T-cell (primary cell): ENCODE data around the gene PLS3. TPM values are rescaled to one million over a fixed set of nuclear protein-coding genes. Genes with fewer than 3 reads are reported as not detected.

Experiments
- ATAC-seq, 4 experiments: fragments of 200-7000 bp in 3 of 4; fragments of 150-1000 bp in 1 of 4; cut with Tn5 transposase; replicated peaks in 1 of 4; 1 replicate in 3 of 4; 2 replicates in 1 of 4; pipeline ENCODE4 v1.10.0; 2021; ENCODE audit warnings: moderate library complexity in 3 of 4, mild to moderate bottlenecking in 2 of 4, moderate number of reproducible peaks in 1 of 4
- CTCF ChIA-PET, 2 donors: fragments of 300-600 bp; sonication (Branson Sonifier 250); formaldehyde crosslinking; loops; one replicate each; lab custom pipeline; 2022; ENCODE audit warnings: antibody characterized with exemption in 2 of 2; lab: Charles Lee
- POLR2A ChIA-PET, 2 donors: fragments of 300-600 bp; sonication (Branson Sonifier 250); formaldehyde crosslinking; loops; one replicate each; lab custom pipeline; 2022; ENCODE audit warnings: antibody characterized with exemption in 2 of 2; lab: Charles Lee
- DNase-seq, 35 experiments: peaks; one replicate each; pipeline versions ENCODE4 v3.0.0 to v3.0.0-alpha.2; 2013 to 2023
- H3K27ac ChIP-seq: one replicate; pipeline ENCODE4 v1.5.1; 2013; ENCODE audit warnings: low read length
- H3K27me3 ChIP-seq, 2 experiments: replicated peaks in 1 of 2; 1 replicate in 1 of 2; 2 replicates in 1 of 2; pipeline versions ENCODE4 v1.6.1 to v1.7.0; 2013; ENCODE audit warnings: low read length in 1 of 2, mixed read lengths in 1 of 2; ENCODE audit not compliant: control insufficient read depth in 2 of 2, insufficient read depth in 2 of 2; ENCODE audit errors: extremely low read depth in 1 of 2
- H3K36me3 ChIP-seq, 2 donors: 1 replicate in 1 of 2; 2 replicates in 1 of 2; pipeline versions ENCODE4 v1.6.1 to v1.7.0; 2013; ENCODE audit warnings: low read length in 1 of 2; ENCODE audit not compliant: control insufficient read depth in 2 of 2, insufficient read depth in 1 of 2; ENCODE audit errors: extremely low read depth in 1 of 2
- H3K4me1 ChIP-seq, 2 experiments: 1 replicate in 1 of 2; 2 replicates in 1 of 2; pipeline versions ENCODE4 v1.6.1 to v1.7.0; 2013; ENCODE audit warnings: low read length in 2 of 2, mixed read lengths in 1 of 2; ENCODE audit not compliant: insufficient read depth in 2 of 2, control insufficient read depth in 1 of 2; ENCODE audit errors: extremely low read depth in 1 of 2
- H3K4me3 ChIP-seq, 2 donors: 1 replicate in 1 of 2; 2 replicates in 1 of 2; pipeline versions ENCODE4 v1.5.1 to v1.7.0; 2013; ENCODE audit warnings: mild to moderate bottlenecking in 2 of 2, low read length in 1 of 2, moderate library complexity in 1 of 2; ENCODE audit not compliant: control insufficient read depth in 1 of 2; ENCODE audit errors: extremely low read depth in 1 of 2
- H3K9me3 ChIP-seq: 2 replicates; pipeline ENCODE4 v1.7.0; 2013
- H3K27ac Mint-ChIP-seq, 2 donors: one replicate each; pipeline ENCODE4 v1.8.0; 2020 to 2021; ENCODE audit warnings: mild to moderate bottlenecking in 2 of 2, mixed read lengths in 2 of 2
- H3K27me3 Mint-ChIP-seq, 2 donors: one replicate each; pipeline ENCODE4 v1.8.0; 2021 to 2022; ENCODE audit warnings: mixed read lengths in 2 of 2
- H3K36me3 Mint-ChIP-seq: one replicate; pipeline ENCODE4 v1.8.0; 2021; ENCODE audit warnings: mixed read lengths
- H3K4me1 Mint-ChIP-seq, 3 donors: one replicate each; pipeline ENCODE4 v1.8.0; 2020 to 2022; ENCODE audit warnings: mixed read lengths in 3 of 3, mild to moderate bottlenecking in 1 of 3
- H3K4me3 Mint-ChIP-seq, 3 donors: one replicate each; pipeline ENCODE4 v1.8.0; 2020 to 2022; ENCODE audit warnings: mild to moderate bottlenecking in 3 of 3, mixed read lengths in 3 of 3, moderate library complexity in 3 of 3
- H3K9me3 Mint-ChIP-seq, 3 donors: one replicate each; pipeline ENCODE4 v1.8.0; 2020 to 2022; ENCODE audit warnings: mixed read lengths in 3 of 3
- WGBS: methylation state at CpG from one replicate; pipeline ENCODE4 v1.1.5; 2013; ENCODE audit warnings: missing lambda C conversion rate; ENCODE audit not compliant: insufficient coverage; 5-methylcytosine and 5-hydroxymethylcytosine counted together
- total RNA-seq, 35 experiments: library from RNA in 6 of 35; stranded (reverse) in 6 of 35; fragments of 120-200 nt in 1 of 35; gene quantifications; one replicate each; pipeline versions ENCODE4 v1.2.1 to v1.2.4 and lab custom pipeline; 2013 to 2026

PLS3 gene
- total RNA-seq, 5 donors from 2014 or later (not counting 1 experiment from before 2014, with no cell fraction given): 0.30 to 1.3 (median 0.73) TPM

GRCh38 chrX:115602308-115602707, 41.3 kb downstream of the PLS3 start:
- no peaks in the 10 kb centered on the region for H3K36me3 ChIP-seq
- no peak overlapping the region for H3K4me3 Mint-ChIP-seq
- no peak overlapping the region for H3K4me3 ChIP-seq
- POLR2A ChIA-PET: no interaction called here
- ATAC-seq (no peak), DNase-seq (no peak)
- no peak overlapping the region for H3K27ac ChIP-seq
- no peaks in the 10 kb centered on the region for H3K9me3 Mint-ChIP-seq
- H3K4me1 Mint-ChIP-seq: no peaks in the 10 kb centered on the region
- H3K9me3 ChIP-seq: no peaks in the 10 kb centered on the region
- H3K27ac Mint-ChIP-seq: no peak overlapping the region
- CTCF ChIA-PET: no interaction called here
- peaks cover 0 to 12% of the 10 kb centered on the region in 2 donors for H3K27me3 Mint-ChIP-seq
- H3K4me1 ChIP-seq: no peaks in the 10 kb centered on the region
- no peaks in the 10 kb centered on the region for H3K36me3 Mint-ChIP-seq
- no peaks in the 10 kb centered on the region for H3K27me3 ChIP-seq

- H3K4me3 Mint-ChIP-seq: no peak overlapping the region
- no peak for DNase-seq
- ChIA-PET CTCF (no interaction called here), POLR2A (no interaction called here)
- Histone ChIP-seq H3K9me3 (no peaks in the 10 kb centered on the region), H3K4me1 (no peaks in the 10 kb centered on the region), H3K36me3 (no peaks in the 10 kb centered on the region), H3K27ac (no peak overlapping the region), H3K27me3 (no peaks in the 10 kb centered on the region), H3K4me3 (no peak overlapping the region)
- peaks cover 0 to 12% of the 10 kb centered on the region in 2 donors for H3K27me3 Mint-ChIP-seq
- H3K4me1 Mint-ChIP-seq: no peaks in the 10 kb centered on the region
- no peaks in the 10 kb centered on the region for H3K9me3 Mint-ChIP-seq
- no peak overlapping the region for H3K27ac Mint-ChIP-seq
- no CpG with 5 or more reads among the region's 4 CpGs for WGBS
- ATAC-seq: no peak
- H3K36me3 Mint-ChIP-seq: no peaks in the 10 kb centered on the region
Measured at GRCh38 chrX:115602729-115603389, 41.9 kb downstream of the PLS3 start.

GRCh38 chrX:115603534-115604074, 42.6 kb downstream of the PLS3 start:
- WGBS: no CpG with 5 or more reads among the region's 2 CpGs
- H3K27me3 ChIP-seq: no peaks in the 10 kb centered on the region
- Mint-ChIP-seq H3K4me1 (no peaks in the 10 kb centered on the region), H3K27me3 (peaks cover 0 to 12% of the 10 kb centered on the region in 2 donors), H3K4me3 (no peak overlapping the region), H3K27ac (no peak overlapping the region), H3K9me3 (no peaks in the 10 kb centered on the region), H3K36me3 (no peaks in the 10 kb centered on the region)
- H3K36me3 ChIP-seq: no peaks in the 10 kb centered on the region
- DNase-seq (no peak), ATAC-seq (no peak)
- no peaks in the 10 kb centered on the region for H3K9me3 ChIP-seq
- ChIA-PET POLR2A (no interaction called here), CTCF (no interaction called here)
- H3K4me1 ChIP-seq: no peaks in the 10 kb centered on the region
- H3K27ac ChIP-seq: no peak overlapping the region
- no peak overlapping the region for H3K4me3 ChIP-seq

- Histone ChIP-seq H3K27ac (no peak overlapping the region), H3K9me3 (no peaks in the 10 kb centered on the region), H3K4me1 (no peaks in the 10 kb centered on the region), H3K36me3 (no peaks in the 10 kb centered on the region), H3K27me3 (no peaks in the 10 kb centered on the region), H3K4me3 (no peak overlapping the region)
- Mint-ChIP-seq H3K4me3 (no peak overlapping the region), H3K36me3 (no peaks in the 10 kb centered on the region), H3K4me1 (no peaks in the 10 kb centered on the region), H3K9me3 (no peaks in the 10 kb centered on the region), H3K27me3 (peaks cover 0 to 9% of the 10 kb centered on the region in 2 donors), H3K27ac (no peak overlapping the region)
- DNase-seq (no peak), ATAC-seq (no peak)
- CTCF ChIA-PET: no interaction called here
- WGBS: no CpG with 5 or more reads among the region's 5 CpGs
- POLR2A ChIA-PET: no interaction called here
Measured at GRCh38 chrX:115606861-115607260, 45.9 kb downstream of the PLS3 start.

GRCh38 chrX:115609621-115610020, 48.6 kb downstream of the PLS3 start:
- H3K4me3 ChIP-seq: no peak overlapping the region
- H3K27me3 ChIP-seq: no peaks in the 10 kb centered on the region
- no peaks in the 10 kb centered on the region for H3K36me3 Mint-ChIP-seq
- H3K27ac ChIP-seq: no peak overlapping the region
- ChIA-PET POLR2A (interaction anchor here in 1 of 2 donors (0.6 kb wide), 1 partner anchor 9 kb away, joined by 4 read pairs; no protein-coding TSS in a partner anchor), CTCF (no interaction called here)
- peaks cover 0 to 6% of the 10 kb centered on the region in 2 donors for H3K27me3 Mint-ChIP-seq
- DNase-seq: no peak
- no peaks in the 10 kb centered on the region for H3K4me1 Mint-ChIP-seq
- no peaks in the 10 kb centered on the region for H3K36me3 ChIP-seq
- no peak for ATAC-seq
- no peak overlapping the region for H3K27ac Mint-ChIP-seq
- no CpG with 5 or more reads among the region's 1 CpG for WGBS
- H3K4me3 Mint-ChIP-seq: no peak overlapping the region
- no peaks in the 10 kb centered on the region for H3K4me1 ChIP-seq
- H3K9me3 Mint-ChIP-seq: no peaks in the 10 kb centered on the region
- H3K9me3 ChIP-seq: no peaks in the 10 kb centered on the region

- H3K27me3 ChIP-seq: no peaks in the 10 kb centered on the region
- ATAC-seq (no peak), DNase-seq (no peak)
- Mint-ChIP-seq H3K4me1 (no peaks in the 10 kb centered on the region), H3K36me3 (no peaks in the 10 kb centered on the region), H3K9me3 (no peaks in the 10 kb centered on the region), H3K27me3 (peaks cover 0 to 34% of the 10 kb centered on the region in 2 donors), H3K27ac (no peak overlapping the region), H3K4me3 (no peak overlapping the region)
- no peaks in the 10 kb centered on the region for H3K36me3 ChIP-seq
- CTCF ChIA-PET: interaction anchor here in 1 of 2 donors (0.6 kb wide), 1 partner anchor 25 kb away, joined by 5 read pairs; no protein-coding TSS in a partner anchor
- POLR2A ChIA-PET: no interaction called here
- 40% methylated on average over 1 of the region's 5 CpGs for WGBS
- no peaks in the 10 kb centered on the region for H3K4me1 ChIP-seq
- H3K4me3 ChIP-seq: no peak overlapping the region
- H3K9me3 ChIP-seq: no peaks in the 10 kb centered on the region
- H3K27ac ChIP-seq: no peak overlapping the region
Measured at GRCh38 chrX:115616943-115617563, 56.1 kb downstream of the PLS3 start.
